Neural progenitor cell (in vitro differentiated cells): Measurements from ENCODE around the gene OCIAD1. TPM values are rescaled to one million over a fixed set of nuclear protein-coding genes. Genes with fewer than 3 reads are reported as not detected.
"Not testable (repeated sequence)": the region's sequence is repeated elsewhere in the genome, so short reads cannot be mapped to it uniquely, and the experiment has no call there.

Source experiments
- DNase-seq: peaks from one replicate; pipeline ENCODE4 v3.0.0-alpha.2; 2016; ENCODE audit warnings: low spot score
- H2AFZ ChIP-seq: fragments of 200-600 bp; sonication (generic); replicated peaks from 2 replicates; pipeline ENCODE4 v1.6.1; 2016; ENCODE audit warnings: antibody characterized with exemption
- H3F3A ChIP-seq: fragments of 200-600 bp; sonication (generic); 2 replicates; pipeline ENCODE4 v1.6.1; 2016; ENCODE audit warnings: antibody characterized with exemption, low read depth
- H3K27ac ChIP-seq: fragments of 200-600 bp; sonication (generic); 2 replicates; pipeline ENCODE4 v1.5.1; 2016; ENCODE audit warnings: mild to moderate bottlenecking
- H3K27me3 ChIP-seq: fragments of 200-600 bp; sonication (generic); 2 replicates; pipeline ENCODE4 v1.6.1; 2016; ENCODE audit warnings: mild to moderate bottlenecking, moderate library complexity
- H3K36me3 ChIP-seq: fragments of 200-600 bp; sonication (generic); 2 replicates; pipeline ENCODE4 v1.5.1; 2016
- H3K4me1 ChIP-seq: fragments of 200-600 bp; sonication (generic); 2 replicates; pipeline ENCODE4 v1.6.1; 2016; ENCODE audit warnings: mixed run types
- H3K4me2 ChIP-seq: fragments of 200-600 bp; sonication (generic); 2 replicates; pipeline ENCODE4 v1.6.1; 2016
- H3K4me3 ChIP-seq: fragments of 200-600 bp; sonication (generic); 2 replicates; pipeline ENCODE4 v1.5.1; 2016
- H3K79me2 ChIP-seq: fragments of 200-600 bp; sonication (generic); 2 replicates; pipeline ENCODE4 v1.6.1; 2016; ENCODE audit warnings: low read depth
- H3K9ac ChIP-seq: fragments of 200-600 bp; sonication (generic); 2 replicates; pipeline ENCODE4 v1.6.1; 2016
- H3K9me3 ChIP-seq: fragments of 200-600 bp; sonication (generic); 2 replicates; pipeline ENCODE4 v1.5.1; 2016; ENCODE audit warnings: low read depth
- H4K20me1 ChIP-seq: fragments of 200-600 bp; sonication (generic); 2 replicates; pipeline ENCODE4 v1.6.1; 2016; ENCODE audit warnings: low read depth
- H3K27ac Mint-ChIP-seq: 3 replicates; pipeline ENCODE4 v1.8.0; 2021; ENCODE audit warnings: mixed read lengths
- H3K27me3 Mint-ChIP-seq: 2 replicates; pipeline ENCODE4 v1.8.0; 2022; ENCODE audit warnings: low read depth, mild to moderate bottlenecking, inconsistent platforms, moderate library complexity, mixed read lengths; ENCODE audit not compliant: insufficient read depth
- H3K36me3 Mint-ChIP-seq: 3 replicates; pipeline ENCODE4 v1.8.0; 2021; ENCODE audit warnings: mixed read lengths
- H3K4me1 Mint-ChIP-seq: 3 replicates; pipeline ENCODE4 v1.8.0; 2021; ENCODE audit warnings: mixed read lengths
- H3K4me3 Mint-ChIP-seq: 3 replicates; pipeline ENCODE4 v1.8.0; 2021; ENCODE audit warnings: mild to moderate bottlenecking, moderate library complexity, mixed read lengths
- H3K9me3 Mint-ChIP-seq: 3 replicates; pipeline ENCODE4 v1.8.0; 2020; ENCODE audit warnings: mixed read lengths
- CTCF ChIP-seq: fragments of 200-600 bp; sonication (generic); IDR thresholded peaks from 2 replicates; pipeline ENCODE4 v1.5.1; 2017; ENCODE audit warnings: antibody characterized with exemption, mild to moderate bottlenecking
- EZH2 ChIP-seq: fragments of 200-600 bp; sonication (generic); IDR thresholded peaks from 2 replicates; pipeline ENCODE4 v1.6.1; 2017; ENCODE audit warnings: antibody characterized with exemption, mild to moderate bottlenecking, moderate library complexity
- EZH2phosphoT487 ChIP-seq: fragments of 200-600 bp; sonication (generic); IDR thresholded peaks from 2 replicates; pipeline ENCODE4 v1.6.1; 2017; ENCODE audit warnings: antibody characterized with exemption
- total RNA-seq: library from RNA; depleted of rRNA; stranded (reverse); fragments of >200 nt; gene quantifications from 2 replicates; pipeline ENCODE4 v1.2.3, GENCODE V29; 2015; ENCODE audit warnings: low replicate concordance

The OCIAD1 gene
- total RNA-seq, 1 donor from 2014 or later = 260 TPM

GRCh38 chr4:48879561-48880442 lies 48.9 kb downstream of the OCIAD1 start:
- Mint-ChIP-seq H3K4me3 (no peak overlapping the region), H3K27ac (no peak overlapping the region), H3K9me3 (no peaks in the 10 kb centered on the region)

GRCh38 chr4:48881646-48882045 lies 50.8 kb downstream of the OCIAD1 start:
- not testable (repeated sequence) for H3K4me1 Mint-ChIP-seq, H4K20me1 ChIP-seq, H3K27me3 Mint-ChIP-seq, H3K9ac ChIP-seq, H3K27ac Mint-ChIP-seq, H3K4me3 ChIP-seq, H3K4me3 Mint-ChIP-seq, H3K79me2 ChIP-seq, H3K27ac ChIP-seq, H3K36me3 ChIP-seq, H3K9me3 ChIP-seq, H2AFZ ChIP-seq, H3F3A ChIP-seq, H3K4me1 ChIP-seq, H3K9me3 Mint-ChIP-seq, DNase-seq, H3K4me2 ChIP-seq, H3K36me3 Mint-ChIP-seq, H3K27me3 ChIP-seq

More at GRCh38 chr4:48879561-48880442, 48.9 kb downstream of the OCIAD1 start:
- H3K4me3 ChIP-seq = no peak overlapping the region
- no peaks in the 10 kb centered on the region for H3F3A ChIP-seq
- Mint-ChIP-seq H3K27me3 (no peaks in the 10 kb centered on the region), H3K36me3 (no peaks in the 10 kb centered on the region), H3K4me1 (no peaks in the 10 kb centered on the region)
- peak; percentile 13 for DNase-seq
- H3K4me2 ChIP-seq = no peak overlapping the region
- no peaks in the 10 kb centered on the region for H3K79me2 ChIP-seq
- no peaks in the 10 kb centered on the region for H3K36me3 ChIP-seq
- no peak overlapping the region for H3K27ac ChIP-seq
- TF ChIP-seq EZH2phosphoT487 (no peak), CTCF (no peak), EZH2 (no peak)
- H2AFZ ChIP-seq = no peak overlapping the region
- H3K27me3 ChIP-seq = no peaks in the 10 kb centered on the region
- no peaks in the 10 kb centered on the region for H3K4me1 ChIP-seq
- H3K9ac ChIP-seq = no peak overlapping the region
- no peaks in the 10 kb centered on the region for H3K9me3 ChIP-seq
- H4K20me1 ChIP-seq = no peaks in the 10 kb centered on the region

- not testable (repeated sequence) for H3K4me2 ChIP-seq, H3K4me3 Mint-ChIP-seq, H3K9me3 Mint-ChIP-seq, H3K4me3 ChIP-seq, H3K27me3 ChIP-seq, H3K4me1 ChIP-seq, H3K4me1 Mint-ChIP-seq, H3K27ac ChIP-seq, H3K27me3 Mint-ChIP-seq, H3K9ac ChIP-seq, H3K36me3 Mint-ChIP-seq, H3K9me3 ChIP-seq, H4K20me1 ChIP-seq, H3K79me2 ChIP-seq, H3K27ac Mint-ChIP-seq, H3K36me3 ChIP-seq, H3F3A ChIP-seq, H2AFZ ChIP-seq, DNase-seq
Measured at GRCh38 chr4:48889750-48890149, 58.9 kb downstream of the OCIAD1 start.

GRCh38 chr4:48891028-48891619 lies 60.2 kb downstream of the OCIAD1 start:
- H3K4me1 Mint-ChIP-seq = no peaks in the 10 kb centered on the region
- H3K36me3 Mint-ChIP-seq = peaks cover 2% of the 10 kb centered on the region
- Histone ChIP-seq H3K4me2 (no peak overlapping the region), H3K27me3 (no peaks in the 10 kb centered on the region), H4K20me1 (no peaks in the 10 kb centered on the region), H3K27ac (no peak overlapping the region), H3K9me3 (no peaks in the 10 kb centered on the region), H3K4me3 (no peak overlapping the region), H3K79me2 (no peaks in the 10 kb centered on the region), H3F3A (no peaks in the 10 kb centered on the region), H3K36me3 (no peaks in the 10 kb centered on the region), H3K4me1 (no peaks in the 10 kb centered on the region), H2AFZ (no peak overlapping the region), H3K9ac (no peak overlapping the region)
- H3K27ac Mint-ChIP-seq = no peak overlapping the region
- H3K9me3 Mint-ChIP-seq = no peaks in the 10 kb centered on the region
- H3K27me3 Mint-ChIP-seq = no peaks in the 10 kb centered on the region
- no peak overlapping the region for H3K4me3 Mint-ChIP-seq
- TF ChIP-seq CTCF (no peak), EZH2 (no peak), EZH2phosphoT487 (no peak)
- no peak for DNase-seq
